AG09319 (cell line): ENCODE results near the gene C10orf67.

Experiments used
- DNase-seq: peaks from one replicate; pipeline ENCODE4 v3.0.0-alpha.2; 2010; ENCODE audit warnings: low read depth; ENCODE audit errors: extremely low read depth
- CTCF ChIP-seq: IDR thresholded peaks from 2 replicates; pipeline ENCODE4 v1.5.1; 2011; ENCODE audit warnings: low read depth, mild to moderate bottlenecking, inconsistent platforms, low read length, moderate library complexity

Gene C10orf67

GRCh38 chr10:23190872-23191763, 153.5 kb downstream of the C10orf67 start:
- no peak for DNase-seq
- no peak for TF ChIP-seq CTCF

- no peak for DNase-seq
- TF ChIP-seq CTCF = no peak
Measured at GRCh38 chr10:23189024-23189423, 155.6 kb downstream of the C10orf67 start.

- TF ChIP-seq CTCF = no peak
- no peak for DNase-seq
Measured at GRCh38 chr10:23187155-23187554, 157.4 kb downstream of the C10orf67 start.

GRCh38 chr10:23186697-23187096, 157.9 kb downstream of the C10orf67 start:
- DNase-seq = no peak
- TF ChIP-seq CTCF = no peak

- no peak for DNase-seq
- no peak for TF ChIP-seq CTCF
Measured at GRCh38 chr10:23186178-23186577, 158.4 kb downstream of the C10orf67 start.

- TF ChIP-seq CTCF = no peak
- DNase-seq = no peak
Measured at GRCh38 chr10:23174977-23175512, 169.6 kb downstream of the C10orf67 start.
